Cardiac muscle cell (in vitro differentiated cells and primary cell): Measurements from ENCODE around the gene MAPKBP1. TPM values are rescaled to one million over a fixed set of nuclear protein-coding genes. Genes with fewer than 3 reads are reported as not detected.

Source experiments
- DNase-seq, 2 donors: peaks; one replicate each; pipeline versions ENCODE4 v3.0.0 to v3.0.0-alpha.2; 2010 to 2017; ENCODE audit warnings: low read depth in 1 of 2, low spot score in 1 of 2
- H3K27ac ChIP-seq: fragments of 200-600 bp; sonication (generic); 2 replicates; pipeline ENCODE4 v1.5.1; 2016
- H3K27me3 ChIP-seq: fragments of 200-600 bp; sonication (generic); 2 replicates; pipeline ENCODE4 v1.6.0; 2016; ENCODE audit warnings: control low read depth
- H3K36me3 ChIP-seq: fragments of 200-600 bp; sonication (generic); 2 replicates; pipeline ENCODE4 v1.5.1; 2016; ENCODE audit warnings: control low read depth
- H3K4me1 ChIP-seq: fragments of 200-600 bp; sonication (generic); 2 replicates; pipeline ENCODE4 v1.8.1; 2017; ENCODE audit warnings: low read depth, mild to moderate bottlenecking, mixed run types
- H3K4me3 ChIP-seq: fragments of 200-600 bp; sonication (generic); 2 replicates; pipeline ENCODE4 v1.5.1; 2016; ENCODE audit warnings: mild to moderate bottlenecking
- H3K9me3 ChIP-seq: fragments of 200-600 bp; sonication (generic); 2 replicates; pipeline ENCODE4 v1.5.1; 2017; ENCODE audit warnings: low read depth, mild to moderate bottlenecking, control low read depth
- polyA plus RNA-seq: library from polyadenylated mRNA; unstranded; fragments of >200 nt; fragmentation: Nextera tagmentation; extraction: Ambion mirVana; gene quantifications from 2 replicates; pipeline ENCODE4 v1.2.1, GENCODE V29; 2016
- total RNA-seq: library from RNA; depleted of rRNA; stranded (reverse); fragments of >200 nt; gene quantifications from 2 replicates; pipeline ENCODE4 v1.2.3, GENCODE V29; 2016
- TF ChIP-seq, protein P1 (sequence below): IDR thresholded peaks from 2 replicates; pipeline ENCODE4 v1.5.1; 2012; ENCODE audit warnings: low read depth, mild to moderate bottlenecking, low read length

Gene MAPKBP1
- total and polyA plus RNA-seq, 2 experiments from 2014 or later = 37.7 to 109 TPM

DNA sequence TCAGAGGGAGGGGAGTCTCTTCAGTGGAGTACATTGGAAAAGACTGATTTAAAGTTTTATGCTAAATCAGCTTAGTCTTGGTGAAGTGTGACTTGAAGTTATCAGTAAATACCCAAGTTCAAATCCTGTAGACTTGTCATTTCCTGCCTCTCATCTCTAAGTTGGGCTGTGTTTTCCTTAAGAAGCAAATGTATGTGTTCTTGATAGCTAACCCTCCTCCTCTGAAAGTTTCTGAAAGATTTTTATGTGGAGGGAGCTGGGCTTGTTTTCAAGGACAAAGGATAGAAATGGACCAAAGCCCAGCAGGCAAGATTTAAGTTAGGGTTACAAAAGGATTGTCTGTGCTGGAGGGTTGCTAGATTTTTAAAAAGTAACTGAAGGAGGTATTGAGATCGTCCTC lies 4.2 kb downstream of the MAPKBP1 start:
- TF ChIP-seq, protein P1, sequence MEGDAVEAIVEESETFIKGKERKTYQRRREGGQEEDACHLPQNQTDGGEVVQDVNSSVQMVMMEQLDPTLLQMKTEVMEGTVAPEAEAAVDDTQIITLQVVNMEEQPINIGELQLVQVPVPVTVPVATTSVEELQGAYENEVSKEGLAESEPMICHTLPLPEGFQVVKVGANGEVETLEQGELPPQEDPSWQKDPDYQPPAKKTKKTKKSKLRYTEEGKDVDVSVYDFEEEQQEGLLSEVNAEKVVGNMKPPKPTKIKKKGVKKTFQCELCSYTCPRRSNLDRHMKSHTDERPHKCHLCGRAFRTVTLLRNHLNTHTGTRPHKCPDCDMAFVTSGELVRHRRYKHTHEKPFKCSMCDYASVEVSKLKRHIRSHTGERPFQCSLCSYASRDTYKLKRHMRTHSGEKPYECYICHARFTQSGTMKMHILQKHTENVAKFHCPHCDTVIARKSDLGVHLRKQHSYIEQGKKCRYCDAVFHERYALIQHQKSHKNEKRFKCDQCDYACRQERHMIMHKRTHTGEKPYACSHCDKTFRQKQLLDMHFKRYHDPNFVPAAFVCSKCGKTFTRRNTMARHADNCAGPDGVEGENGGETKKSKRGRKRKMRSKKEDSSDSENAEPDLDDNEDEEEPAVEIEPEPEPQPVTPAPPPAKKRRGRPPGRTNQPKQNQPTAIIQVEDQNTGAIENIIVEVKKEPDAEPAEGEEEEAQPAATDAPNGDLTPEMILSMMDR = no peak
- Histone ChIP-seq H3K27me3 (no peaks in the 10 kb centered on the region), H3K27ac (peak overlapping the region; percentile 88), H3K4me1 (peaks cover 64% of the 10 kb centered on the region), H3K36me3 (no peaks in the 10 kb centered on the region), H3K4me3 (no peak overlapping the region), H3K9me3 (no peaks in the 10 kb centered on the region)
- DNase-seq = peak in 1 of 2 donors; percentile 39

DNA sequence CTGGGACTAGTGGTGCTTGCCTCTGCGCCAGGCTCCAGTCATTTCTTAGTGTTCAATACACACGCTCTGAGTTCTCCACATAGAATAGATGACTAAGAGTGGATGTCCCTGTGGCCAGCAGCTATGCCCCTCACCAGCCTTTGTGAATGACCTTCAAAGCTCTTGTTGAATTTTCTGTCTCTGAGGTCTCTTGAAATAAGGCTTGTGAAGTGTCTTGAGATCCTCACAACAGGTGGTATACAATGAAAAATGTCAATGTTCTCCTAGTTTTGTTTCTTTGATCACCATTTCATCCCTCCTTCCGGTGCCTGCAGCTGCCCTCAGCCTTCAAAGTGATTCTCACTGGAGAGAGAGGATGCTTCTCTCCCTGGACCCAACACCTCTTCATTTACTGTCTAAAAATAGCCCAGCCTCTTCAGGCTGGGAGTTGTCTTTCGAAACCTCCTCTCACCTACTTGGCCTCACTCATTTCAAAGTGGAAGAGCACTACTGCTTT lies 5.4 kb downstream of the MAPKBP1 start:
- TF ChIP-seq, protein P1 = no peak
- DNase-seq = peak in 1 of 2 donors; percentile 51
- H3K27me3 ChIP-seq = no peaks in the 10 kb centered on the region
- no peaks in the 10 kb centered on the region for H3K36me3 ChIP-seq
- no peak overlapping the region for H3K4me3 ChIP-seq
- H3K27ac ChIP-seq = peak overlapping the region; percentile 88
- H3K4me1 ChIP-seq = peaks cover 70% of the 10 kb centered on the region
- no peaks in the 10 kb centered on the region for H3K9me3 ChIP-seq

DNA sequence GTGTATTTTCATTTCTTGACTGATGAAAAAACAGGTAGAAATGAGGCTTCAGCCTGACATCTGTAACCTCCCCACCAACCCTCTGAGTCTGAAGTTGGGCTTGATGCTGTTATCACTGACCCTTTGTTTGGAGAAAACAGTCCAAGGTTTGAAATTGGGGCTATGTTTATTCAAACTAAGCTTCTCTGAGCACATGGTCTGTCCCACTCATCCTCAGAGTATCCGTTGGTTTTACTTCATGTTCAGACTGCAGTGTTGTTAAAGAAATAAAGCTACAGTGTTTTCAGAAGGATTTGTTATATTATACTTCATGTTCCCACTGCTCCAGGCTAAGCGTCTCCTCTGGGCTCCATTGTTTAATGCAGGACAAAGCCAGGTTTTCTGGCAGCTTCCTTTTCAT lies 6.0 kb downstream of the MAPKBP1 start:
- Histone ChIP-seq H3K4me3 (no peak overlapping the region), H3K27me3 (no peaks in the 10 kb centered on the region), H3K36me3 (no peaks in the 10 kb centered on the region), H3K27ac (peak overlapping the region; percentile 88), H3K9me3 (no peaks in the 10 kb centered on the region), H3K4me1 (peaks cover 70% of the 10 kb centered on the region)
- no peak for DNase-seq
- TF ChIP-seq, protein P1 = no peak

DNA sequence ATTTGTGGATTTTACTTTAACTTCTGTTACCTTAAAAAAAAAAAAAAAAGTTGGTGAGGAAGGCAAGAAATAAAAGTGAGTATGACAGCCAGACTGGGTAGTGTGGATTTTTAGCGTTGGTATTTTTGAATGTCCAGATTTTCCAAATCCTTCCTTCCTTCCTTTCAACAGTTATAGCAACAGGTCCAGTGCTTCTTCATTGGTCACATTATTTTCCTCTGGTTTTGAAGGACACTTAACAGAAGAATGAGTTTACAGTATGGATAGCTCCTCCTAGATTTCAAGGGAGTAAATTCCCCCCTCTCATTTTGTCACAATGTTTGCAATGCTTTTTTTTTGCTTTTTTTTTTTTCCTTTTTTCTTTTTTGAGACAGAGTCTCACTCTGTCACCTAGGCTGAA lies 6.4 kb downstream of the MAPKBP1 start:
- no peaks in the 10 kb centered on the region for H3K36me3 ChIP-seq
- no peaks in the 10 kb centered on the region for H3K27me3 ChIP-seq
- H3K27ac ChIP-seq = peak overlapping the region; percentile 88
- TF ChIP-seq, protein P1 = no peak
- H3K4me3 ChIP-seq = no peak overlapping the region
- H3K4me1 ChIP-seq = peaks cover 70% of the 10 kb centered on the region
- no peaks in the 10 kb centered on the region for H3K9me3 ChIP-seq
- DNase-seq = no peak

GRCh38 chr15:41782371-41783282 lies 8.3 kb downstream of the MAPKBP1 start:
- Histone ChIP-seq H3K36me3 (no peaks in the 10 kb centered on the region), H3K4me3 (no peak overlapping the region), H3K9me3 (no peaks in the 10 kb centered on the region), H3K27ac (peak overlapping the region; percentile 57), H3K27me3 (no peaks in the 10 kb centered on the region), H3K4me1 (peaks cover 53% of the 10 kb centered on the region)
- TF ChIP-seq, protein P1 = no peak
- DNase-seq = no peak
